Ammon's horn (tissue), 1 donor: ENCODE results near the gene CHD5.

ENCODE experiments used
- DNase-seq: peaks from one replicate; pipeline ENCODE4 v3.0.0-alpha.2; 2016; ENCODE audit warnings: low spot score

The CHD5 gene

GRCh38 chr1:6200188-6200809, 20.2 kb upstream of the CHD5 start:
- no peak for DNase-seq

- DNase-seq, result peak; percentile 99
Observed at GRCh38 chr1:6199298-6200187, 19.4 kb upstream of the CHD5 start, which contains the start of gene RPL22. RPL22 (minus strand) TSS chr1:6199595; CDS start chr1:6199573, 22 bp downstream.

- no peak for DNase-seq
Observed at GRCh38 chr1:6198646-6199297, 18.7 kb upstream of the CHD5 start.

GRCh38 chr1:6197746-6198427, 17.8 kb upstream of the CHD5 start:
- no peak for DNase-seq

- no peak for DNase-seq
Observed at GRCh38 chr1:6191968-6192367, 11.8 kb upstream of the CHD5 start.

- no peak for DNase-seq
Observed at GRCh38 chr1:6188466-6188865, 8.3 kb upstream of the CHD5 start.

GRCh38 chr1:6185635-6186382, 5.7 kb upstream of the CHD5 start:
- DNase-seq, result no peak

- no peak for DNase-seq
Observed at GRCh38 chr1:6185151-6185550, 5.0 kb upstream of the CHD5 start.

- DNase-seq, result no peak
Observed at GRCh38 chr1:6184083-6184783, 4.1 kb upstream of the CHD5 start.

GRCh38 chr1:6183520-6183989, 3.4 kb upstream of the CHD5 start:
- no peak for DNase-seq

- no peak for DNase-seq
Observed at GRCh38 chr1:6181347-6181770, 1.2 kb upstream of the CHD5 start.

- no peak for DNase-seq
Observed at GRCh38 chr1:6180707-6181311, 688 bp upstream of the CHD5 start.

- DNase-seq, result no peak
Observed at GRCh38 chr1:6179564-6180175, 451 bp downstream of the CHD5 start.

- DNase-seq, result no peak
Observed at GRCh38 chr1:6178751-6179563, 1.2 kb downstream of the CHD5 start.

- DNase-seq, result no peak
Observed at GRCh38 chr1:6177681-6178380, 2.3 kb downstream of the CHD5 start.

GRCh38 chr1:6176779-6177178, 3.3 kb downstream of the CHD5 start:
- no peak for DNase-seq

- no peak for DNase-seq
Observed at GRCh38 chr1:6175411-6175828, 4.7 kb downstream of the CHD5 start.
